Heart left ventricle (tissue), 16 donors: ENCODE data around the gene TNFAIP8L1. TPM values are rescaled to one million over a fixed set of nuclear protein-coding genes. Genes with fewer than 3 reads are reported as not detected.
A peak's percentile ranks its signal among the peaks of the same experiment; 100 is the strongest.

Source experiments
- ATAC-seq, 4 donors: fragments of 200-7000 bp; cut with Tn5 transposase; one replicate each; pipeline ENCODE4 v1.9.1; 2020 to 2022; ENCODE audit warnings: moderate library complexity in 4 of 4, mild to moderate bottlenecking in 3 of 4, moderate number of reproducible peaks in 1 of 4
- DNase-seq, 5 donors: peaks; one replicate each; pipeline ENCODE4 v3.0.0-alpha.2; 2020
- H3K27ac ChIP-seq, 12 donors: fragments of 200-600 bp; sonication (generic) in 4 of 12; one replicate each; pipeline versions ENCODE4 v1.5.0 to v1.8.0; 2016 to 2022; ENCODE audit warnings: mild to moderate bottlenecking in 2 of 12
- H3K27me3 ChIP-seq, 9 donors: fragments of 200-600 bp; sonication (generic) in 2 of 9; one replicate each; pipeline versions ENCODE4 v1.5.1 to v1.8.0; 2016 to 2022; ENCODE audit warnings: mild to moderate bottlenecking in 3 of 9
- H3K36me3 ChIP-seq, 9 donors: fragments of 200-600 bp; sonication (generic) in 2 of 9; one replicate each; pipeline versions ENCODE4 v1.5.0 to v1.8.0; 2018 to 2022; ENCODE audit warnings: mild to moderate bottlenecking in 2 of 9
- H3K4me1 ChIP-seq, 12 donors: fragments of 200-600 bp; sonication (generic) in 4 of 12; one replicate each; pipeline versions ENCODE4 v1.5.0 to v1.8.0; 2016 to 2022; ENCODE audit warnings: mild to moderate bottlenecking in 3 of 12
- H3K4me3 ChIP-seq, 12 donors: fragments of 200-600 bp; sonication (generic) in 4 of 12; one replicate each; pipeline versions ENCODE4 v1.5.0 to v1.8.0; 2017 to 2022; ENCODE audit warnings: mild to moderate bottlenecking in 9 of 12, moderate library complexity in 4 of 12
- H3K9me3 ChIP-seq, 12 donors: fragments of 200-600 bp; sonication (generic) in 4 of 12; one replicate each; pipeline versions ENCODE4 v1.5.0 to v1.8.0; 2016 to 2022; ENCODE audit warnings: mild to moderate bottlenecking in 1 of 12
- CTCF ChIP-seq, 12 donors: fragments of 200-600 bp; sonication (generic) in 4 of 12; IDR thresholded peaks; one replicate each; pipeline versions ENCODE4 v1.5.0 to v1.8.0; 2018 to 2022; ENCODE audit warnings: antibody characterized with exemption in 12 of 12, mild to moderate bottlenecking in 5 of 12
- POLR2A ChIP-seq, 2 donors: fragments of 450-650 bp; IDR thresholded peaks; one replicate each; pipeline ENCODE4 v1.6.1; 2017; ENCODE audit warnings: antibody characterized with exemption in 2 of 2, mild to moderate bottlenecking in 2 of 2, moderate library complexity in 2 of 2
- WGBS, 4 donors: extraction: QIAGEN DNeasy Blood & Tissue Kit in 2 of 4; methylation state at CpG; one replicate each; pipeline versions ENCODE4 v1.1.5 to v1.1.7; 2013 to 2018; 5-methylcytosine and 5-hydroxymethylcytosine counted together
- intact Hi-C, 10 donors: fragments of 100-400 bp; cut with DNase I; formaldehyde crosslinking; loops; one replicate each; pipeline versions ENCODE4 v1.11.1 to v1.14.2; 2022
- polyA plus RNA-seq, 2 donors: library from polyadenylated mRNA; stranded (reverse); fragments of 200-250 nt; gene quantifications; one replicate each; pipeline ENCODE4 v1.2.3, GENCODE V29; 2013
- total RNA-seq, 9 donors: library from RNA; depleted of rRNA in 2 of 9; stranded (reverse); fragments of >200 nt in 2 of 9; fragmentation: NEBNext Ultra II Directional in 3 of 9; extraction: Animal tissue kit (Norgen Biotek cat#: 25700) in 3 of 9; gene quantifications; one replicate each; pipeline versions ENCODE4 v1.1.0 to v1.2.4, GENCODE V29; 2016 to 2023
- donor health status: ischemic (EF 13 %, LVEDD 7.1; RV severe dilation, severe dysfunction).
- donor health status: healthy with polysubstance abuse.
- donor health status: DM: no; HTN: yes; CAD: no.
- donor health status: DM: no; HTN: no; CAD: no.
- donor health status: ischemic (EF 25% LVEDD 6.9; RV normal size, moderate dysfunction).
- donor health status: ischemic (EF 25% LVEDD 5.7; RV mildly dilated, moderate dysfunction).
- donor health status: healthy.
- donor health status: DM: yes; HTN: yes; CAD: no.
- donor health status: ischemic (EF 35%, LVEDD 5.7; RV mildly dilated, moderate dysfunction).
- donor health status: nonischemic (EF 11% LVEDD 7.7; RV severe dilation, severe dysfunction).
- donor health status: DM: yes; HTN: yes; CAD: no.
- donor health status: PGD.
- donor health status: ischemic (EF 29% LVEDD 5.4; RV normal size, mild dysfunction).
- donor health status: nonischemic (EF 23%, LVEDD 6.1; RV moderate dilation, normal function).

TNFAIP8L1 gene
- total and polyA plus RNA-seq, 11 donors = 2.8 to 15.1 (median 6.1) TPM

DNA sequence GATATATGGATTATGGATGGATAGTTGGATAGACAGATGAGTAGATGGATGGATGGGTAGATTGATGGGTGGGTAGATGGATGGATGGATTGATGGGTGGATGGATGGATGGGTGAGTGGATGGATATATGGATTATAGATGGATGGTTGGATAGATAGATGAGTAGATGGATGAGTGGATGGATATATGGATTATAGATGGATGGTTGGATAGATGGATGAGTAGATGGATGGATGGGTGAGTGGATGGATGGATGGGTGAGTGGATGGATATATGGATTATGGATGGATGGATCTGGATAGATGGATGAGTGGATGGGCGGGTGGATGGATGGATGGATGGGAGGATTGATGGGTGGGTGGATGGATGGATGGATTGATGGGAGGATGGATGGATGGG lies 36.4 kb upstream of the TNFAIP8L1 start:
- ATAC-seq = no peak
- Histone ChIP-seq H3K4me1 (peaks cover 0 to 19% (median 7%) of the 10 kb centered on the region in 12 donors), H3K27me3 (peaks cover 7 to 33% (median 15%) of the 10 kb centered on the region in 9 donors), H3K4me3 (no peak overlapping the region), H3K36me3 (no peaks in the 10 kb centered on the region), H3K9me3 (no peaks in the 10 kb centered on the region), H3K27ac (no peak overlapping the region)
- TF ChIP-seq CTCF (IDR thresholded peaks at IDR 0.05) (no peak), POLR2A (IDR thresholded peaks at IDR 0.05) (no peak)
- 85 to 98% (median 94%) methylated on average over 1 of the region's 1 CpG for WGBS, 4 donors
- intact Hi-C loops = no loop called here
- no peak for DNase-seq

DNA sequence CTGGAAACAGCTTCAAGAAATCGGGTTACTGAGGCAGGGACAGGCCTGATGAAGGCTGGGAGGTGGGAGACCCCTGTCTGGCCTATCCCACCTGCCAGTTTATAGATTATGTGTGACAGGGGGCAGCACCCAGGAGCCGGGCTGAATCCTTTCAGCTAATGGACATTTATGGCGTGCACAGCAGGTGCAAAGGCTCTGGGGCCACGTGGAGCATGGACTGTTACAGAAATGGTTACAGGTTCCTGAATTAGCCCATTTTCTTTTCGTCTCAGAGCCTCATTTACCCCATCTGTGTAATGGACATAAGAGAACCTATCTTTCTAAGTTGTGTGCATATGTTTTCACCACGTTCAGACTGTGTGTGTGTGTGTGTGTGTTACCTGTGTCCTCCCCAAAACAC lies 34.4 kb upstream of the TNFAIP8L1 start:
- intact Hi-C loops = no loop called here
- Histone ChIP-seq H3K4me1 (peaks cover 0 to 15% (median 10%) of the 10 kb centered on the region in 12 donors), H3K4me3 (no peak overlapping the region), H3K9me3 (no peaks in the 10 kb centered on the region), H3K36me3 (no peaks in the 10 kb centered on the region), H3K27me3 (peaks cover 0 to 14% (median 0%) of the 10 kb centered on the region in 9 donors), H3K27ac (no peak overlapping the region)
- no peak for TF ChIP-seq CTCF (IDR thresholded peaks at IDR 0.05)
- no peak for TF ChIP-seq POLR2A (IDR thresholded peaks at IDR 0.05)
- ATAC-seq (no peak), DNase-seq (no peak)
- WGBS, 4 donors = 82 to 88% (median 83%) methylated on average over 6 of the region's 6 CpGs

DNA sequence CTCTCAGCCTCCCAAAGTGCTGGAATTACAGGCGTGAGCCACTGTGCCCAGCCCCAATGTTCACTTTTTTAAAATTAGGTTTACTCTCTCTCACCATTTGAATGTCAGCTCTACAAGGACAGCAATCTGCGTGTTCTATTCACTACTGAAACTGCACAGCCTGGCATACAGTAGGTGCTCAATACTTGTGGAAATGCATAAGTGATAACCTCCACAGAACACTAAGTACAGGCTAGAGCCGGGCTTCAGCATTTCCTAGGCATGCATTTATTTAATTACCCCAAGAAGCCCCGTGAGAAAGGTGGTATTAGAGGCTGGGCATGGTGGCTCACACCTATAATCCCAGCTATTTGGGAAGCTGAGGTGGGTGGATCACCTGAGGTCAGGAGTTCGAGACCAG lies 33.1 kb upstream of the TNFAIP8L1 start:
- H3K36me3 ChIP-seq = no peaks in the 10 kb centered on the region
- intact Hi-C loops = no loop called here
- H3K4me3 ChIP-seq = no peak overlapping the region
- TF ChIP-seq CTCF (IDR thresholded peaks at IDR 0.05) = no peak
- TF ChIP-seq POLR2A (IDR thresholded peaks at IDR 0.05) = no peak
- no peaks in the 10 kb centered on the region for H3K9me3 ChIP-seq
- H3K27me3 ChIP-seq = peaks cover 0 to 2% (median 0%) of the 10 kb centered on the region in 9 donors
- DNase-seq = no peak
- no peak for ATAC-seq
- H3K4me1 ChIP-seq = peaks cover 0 to 24% (median 14%) of the 10 kb centered on the region in 12 donors
- 75 to 84% (median 82%) methylated on average over 5 of the region's 5 CpGs for WGBS, 4 donors
- no peak overlapping the region for H3K27ac ChIP-seq

- Histone ChIP-seq H3K27me3 (no peaks in the 10 kb centered on the region), H3K27ac (peak overlapping the region in 2 of 12 donors; percentile 2 to 34), H3K4me1 (peaks cover 0 to 28% (median 14%) of the 10 kb centered on the region in 12 donors), H3K9me3 (no peaks in the 10 kb centered on the region), H3K4me3 (peak overlapping the region in 7 of 12 donors; percentile 9 to 34 (median 21)), H3K36me3 (no peaks in the 10 kb centered on the region)
- intact Hi-C loops = no loop called here
- 12 to 16% (median 13%) methylated on average over 32 to 35 of the region's 35 CpGs for WGBS, 4 donors
- DNase-seq = peak; percentile 73 to 82 (median 75)
- peak; percentile 64 to 73 (median 69) for ATAC-seq
- TF ChIP-seq CTCF (IDR thresholded peaks at IDR 0.05) (no peak), POLR2A (IDR thresholded peaks at IDR 0.05) (no peak)
These were observed 32.2 kb upstream of the TNFAIP8L1 start for GRCh38 chr19:4606921-4607678.
